PC-3 (cell line): ENCODE measurements around the gene AGAP1. TPM values are rescaled to one million over a fixed set of nuclear protein-coding genes. Genes with fewer than 3 reads are reported as not detected.

Experiments used
- ATAC-seq: fragments of 200-7000 bp; cut with Tn5 transposase; 2 replicates; pipeline ENCODE4 v1.9.1; 2020; ENCODE audit warnings: mild to moderate bottlenecking, moderate library complexity
- BruUV-seq: library from RNA; stranded (reverse); fragments of 400-500 nt; replicated peaks from 2 replicates; lab custom pipeline; 2021; lab: Mats Ljungman, UMichigan
- CTCF ChIA-PET: fragments of 300-600 bp; sonication (Branson Sonifier 250); formaldehyde crosslinking; loops from one replicate; lab custom pipeline; 2022; ENCODE audit warnings: antibody characterized with exemption; lab: Charles Lee
- POLR2A ChIA-PET: fragments of 300-600 bp; sonication (Branson Sonifier 250); formaldehyde crosslinking; loops from one replicate; lab custom pipeline; 2022; ENCODE audit warnings: antibody characterized with exemption; ENCODE audit not compliant: unreplicated experiment; lab: Charles Lee
- DNase-seq: peaks from one replicate; pipeline ENCODE4 v3.0.0-alpha.2; 2015
- H2AFZ ChIP-seq: fragments of 300-600 bp; sonication (generic); 2 replicates; pipeline ENCODE4 v1.6.0; 2016; ENCODE audit warnings: antibody characterized with exemption, low read length
- H3F3A ChIP-seq: fragments of 300-600 bp; sonication (generic); one replicate; pipeline ENCODE4 v1.6.0; 2017; ENCODE audit warnings: antibody characterized with exemption, low read length, control low read depth, mild to moderate bottlenecking; ENCODE audit not compliant: unreplicated experiment
- H3K27ac ChIP-seq: fragments of 300-600 bp; sonication (generic); 2 replicates; pipeline ENCODE4 v1.5.1; 2016; ENCODE audit warnings: mild to moderate bottlenecking, low read length
- H3K27me3 ChIP-seq: fragments of 300-600 bp; sonication (generic); 2 replicates; pipeline ENCODE4 v1.6.1; 2016; ENCODE audit warnings: low read length, mixed read lengths
- H3K36me3 ChIP-seq: fragments of 300-600 bp; sonication (generic); 2 replicates; pipeline ENCODE4 v1.6.1; 2016; ENCODE audit warnings: low read depth, mixed run types, low read length, mixed read lengths
- H3K4me1 ChIP-seq: fragments of 300-600 bp; sonication (generic); 2 replicates; pipeline ENCODE4 v1.5.1; 2016; ENCODE audit warnings: low read length; ENCODE audit not compliant: insufficient read depth
- H3K4me2 ChIP-seq: fragments of 300-600 bp; sonication (generic); 2 replicates; pipeline ENCODE4 v1.6.0; 2016; ENCODE audit warnings: low read length
- H3K4me3 ChIP-seq: fragments of 300-600 bp; sonication (generic); 2 replicates; pipeline ENCODE4 v1.5.1; 2016; ENCODE audit warnings: mild to moderate bottlenecking, low read length, mixed read lengths
- H3K79me2 ChIP-seq: fragments of 300-600 bp; sonication (generic); 2 replicates; pipeline ENCODE4 v1.6.1; 2017; ENCODE audit warnings: low read length, mixed read lengths
- H3K9ac ChIP-seq: fragments of 300-600 bp; sonication (generic); 2 replicates; pipeline ENCODE4 v1.6.0; 2016; ENCODE audit warnings: mild to moderate bottlenecking, low read length
- H3K9me2 ChIP-seq: fragments of 300-600 bp; sonication (generic); replicated peaks from 2 replicates; pipeline ENCODE4 v1.6.1; 2016; ENCODE audit warnings: mixed run types, low read length, mixed read lengths
- H3K9me3 ChIP-seq: fragments of 300-600 bp; sonication (generic); 2 replicates; pipeline ENCODE4 v1.6.1; 2016; ENCODE audit warnings: low read length, mixed read lengths
- H4K20me1 ChIP-seq: fragments of 300-600 bp; sonication (generic); 2 replicates; pipeline ENCODE4 v1.6.1; 2016; ENCODE audit warnings: low read length, mixed read lengths
- CTCF ChIP-seq: fragments of 300-600 bp; sonication (generic); conservative IDR thresholded peaks from 2 replicates; pipeline ENCODE4 v1.5.1; 2017; ENCODE audit warnings: antibody characterized with exemption, low read depth, mild to moderate bottlenecking, low read length
- EZH2 ChIP-seq: fragments of 300-600 bp; sonication (generic); IDR thresholded peaks from one replicate; pipeline ENCODE4 v1.6.1; 2017; ENCODE audit warnings: antibody characterized with exemption, mild to moderate bottlenecking, low read length; ENCODE audit not compliant: unreplicated experiment
- EZH2phosphoT487 ChIP-seq: fragments of 300-600 bp; sonication (generic); IDR thresholded peaks from 2 replicates; pipeline ENCODE4 v1.6.1; 2018; ENCODE audit warnings: mild to moderate bottlenecking, antibody characterized with exemption, low read length, borderline replicate concordance
- intact Hi-C: fragments of 100-400 bp; cut with micrococcal nuclease; formaldehyde crosslinking; loops from 2 replicates; pipeline ENCODE4 v1.9.0; 2023
- total RNA-seq: library from RNA; depleted of rRNA; stranded (reverse); fragments of >200 nt; gene quantifications from 2 replicates; pipeline ENCODE4 v1.2.3, GENCODE V29; 2014

Gene AGAP1
- total RNA-seq, 1 experiment from 2014 or later = 31.0 TPM

GRCh38 chr2:236146436-236146835, 652.6 kb downstream of the AGAP1 start:
- no peak overlapping the region for H3K9ac ChIP-seq
- TF ChIP-seq EZH2phosphoT487 = no peak
- TF ChIP-seq EZH2 = no peak
- TF ChIP-seq CTCF = no peak
- H3K27ac ChIP-seq = no peak overlapping the region
- H3K36me3 ChIP-seq = no peaks in the 10 kb centered on the region
- no TSS peak for BruUV-seq
- no peaks in the 10 kb centered on the region for H3K4me1 ChIP-seq
- H4K20me1 ChIP-seq = no peaks in the 10 kb centered on the region
- intact Hi-C loops = no loop called here
- DNase-seq = no peak
- H3K27me3 ChIP-seq = no peaks in the 10 kb centered on the region
- ChIA-PET POLR2A (no interaction called here), CTCF (no interaction called here)
- H3K4me3 ChIP-seq = no peak overlapping the region
- H3F3A ChIP-seq = no peaks in the 10 kb centered on the region
- H3K9me2 ChIP-seq = no peaks in the 10 kb centered on the region
- no peak for ATAC-seq
- H3K79me2 ChIP-seq = no peaks in the 10 kb centered on the region
- H3K9me3 ChIP-seq = no peaks in the 10 kb centered on the region
- no peak overlapping the region for H2AFZ ChIP-seq
- H3K4me2 ChIP-seq = no peak overlapping the region

- Histone ChIP-seq H3K4me3 (no peak overlapping the region), H3K9me3 (no peaks in the 10 kb centered on the region), H3K9me2 (no peaks in the 10 kb centered on the region), H3K27me3 (no peaks in the 10 kb centered on the region), H3K79me2 (no peaks in the 10 kb centered on the region), H4K20me1 (no peaks in the 10 kb centered on the region), H3K4me2 (no peak overlapping the region), H3K36me3 (no peaks in the 10 kb centered on the region), H3K4me1 (no peaks in the 10 kb centered on the region), H2AFZ (no peak overlapping the region), H3K9ac (no peak overlapping the region), H3K27ac (no peak overlapping the region), H3F3A (no peaks in the 10 kb centered on the region)
- ChIA-PET POLR2A (no interaction called here), CTCF (no interaction called here)
- ATAC-seq (no peak), DNase-seq (no peak)
- BruUV-seq = no TSS peak
- no peak for TF ChIP-seq CTCF
- no peak for TF ChIP-seq EZH2
- TF ChIP-seq EZH2phosphoT487 = no peak
- intact Hi-C loops = no loop called here
Measured at GRCh38 chr2:236155406-236155805, 661.6 kb downstream of the AGAP1 start.

- ATAC-seq = no peak
- ChIA-PET POLR2A (no interaction called here), CTCF (no interaction called here)
- Histone ChIP-seq H3K9me2 (no peaks in the 10 kb centered on the region), H3K27ac (no peak overlapping the region), H3K79me2 (no peaks in the 10 kb centered on the region), H3F3A (no peaks in the 10 kb centered on the region), H3K4me3 (no peak overlapping the region), H3K9ac (no peak overlapping the region), H3K9me3 (no peaks in the 10 kb centered on the region), H3K4me2 (no peak overlapping the region), H4K20me1 (no peaks in the 10 kb centered on the region), H3K4me1 (no peaks in the 10 kb centered on the region), H3K36me3 (no peaks in the 10 kb centered on the region), H3K27me3 (no peaks in the 10 kb centered on the region), H2AFZ (no peak overlapping the region)
- intact Hi-C loops = no loop called here
- TF ChIP-seq EZH2phosphoT487 = no peak
- TF ChIP-seq CTCF = no peak
- no peak for TF ChIP-seq EZH2
- BruUV-seq = no TSS peak
- no peak for DNase-seq
Measured at GRCh38 chr2:236156095-236156859, 662.4 kb downstream of the AGAP1 start.
